MM.1S (cell line): ENCODE data around the gene SNRNP70.

Experiments
- DNase-seq: peaks from one replicate; pipeline ENCODE4 v3.0.0-alpha.2; 2015
- H2AFZ ChIP-seq: fragments of 300-600 bp; sonication (generic); 2 replicates; pipeline ENCODE4 v1.6.0; 2016; ENCODE audit warnings: antibody characterized with exemption, low read length
- H3F3A ChIP-seq: fragments of 300-600 bp; sonication (generic); 2 replicates; pipeline ENCODE4 v1.6.1; 2016; ENCODE audit warnings: mild to moderate bottlenecking, antibody characterized with exemption, low read length, moderate library complexity, mixed read lengths; ENCODE audit not compliant: insufficient read depth
- H3K27ac ChIP-seq: fragments of 300-600 bp; sonication (generic); 2 replicates; pipeline ENCODE4 v1.5.1; 2016; ENCODE audit warnings: mild to moderate bottlenecking, low read length
- H3K27me3 ChIP-seq: fragments of 300-600 bp; sonication (generic); replicated peaks from 2 replicates; pipeline ENCODE4 v1.6.0; 2016; ENCODE audit warnings: low read length; ENCODE audit not compliant: insufficient read depth
- H3K36me3 ChIP-seq: fragments of 300-600 bp; sonication (generic); replicated peaks from 2 replicates; pipeline ENCODE4 v1.6.1; 2016; ENCODE audit warnings: mild to moderate bottlenecking, low read length, mixed read lengths; ENCODE audit not compliant: insufficient read depth
- H3K4me1 ChIP-seq: fragments of 300-600 bp; sonication (generic); 2 replicates; pipeline ENCODE4 v1.6.1; 2016; ENCODE audit warnings: low read length, mixed read lengths
- H3K4me2 ChIP-seq: fragments of 300-600 bp; sonication (generic); 2 replicates; pipeline ENCODE4 v1.6.0; 2016; ENCODE audit warnings: low read depth, low read length
- H3K4me3 ChIP-seq: fragments of 300-600 bp; sonication (generic); 2 replicates; pipeline ENCODE4 v1.5.1; 2016; ENCODE audit warnings: low read length, mixed read lengths
- H3K79me2 ChIP-seq: fragments of 300-600 bp; sonication (generic); 2 replicates; pipeline ENCODE4 v1.6.1; 2016; ENCODE audit warnings: mixed run types, low read length, mixed read lengths
- H3K9ac ChIP-seq: fragments of 300-600 bp; sonication (generic); 2 replicates; pipeline ENCODE4 v1.6.1; 2016; ENCODE audit warnings: low read length, mixed read lengths
- H3K9me2 ChIP-seq: fragments of 300-600 bp; sonication (generic); replicated peaks from 2 replicates; pipeline ENCODE4 v1.6.1; 2016; ENCODE audit warnings: mild to moderate bottlenecking, low read length, mixed read lengths; ENCODE audit not compliant: insufficient read depth
- H3K9me3 ChIP-seq: fragments of 300-600 bp; sonication (generic); replicated peaks from 2 replicates; pipeline ENCODE4 v1.6.1; 2016; ENCODE audit warnings: mild to moderate bottlenecking, low read length, mixed read lengths; ENCODE audit not compliant: insufficient read depth
- H4K20me1 ChIP-seq: fragments of 300-600 bp; sonication (generic); 2 replicates; pipeline ENCODE4 v1.6.1; 2016; ENCODE audit warnings: mild to moderate bottlenecking, low read length, moderate library complexity, mixed read lengths; ENCODE audit not compliant: insufficient read depth
- CTCF ChIP-seq: fragments of 300-600 bp; sonication (generic); IDR thresholded peaks from 2 replicates; pipeline ENCODE4 v1.5.1; 2016; ENCODE audit warnings: antibody characterized with exemption, low read length, mixed read lengths
- EZH2 ChIP-seq: fragments of 300-600 bp; sonication (generic); optimal IDR thresholded peaks from 2 replicates; pipeline ENCODE3; 2017; ENCODE audit warnings: low read depth, mild to moderate bottlenecking, antibody characterized with exemption, low read length, mixed read lengths
- EZH2phosphoT487 ChIP-seq: fragments of 300-600 bp; sonication (generic); IDR thresholded peaks from 2 replicates; pipeline ENCODE4 v1.6.1; 2018; ENCODE audit warnings: antibody characterized with exemption, low read length

Gene SNRNP70

DNA sequence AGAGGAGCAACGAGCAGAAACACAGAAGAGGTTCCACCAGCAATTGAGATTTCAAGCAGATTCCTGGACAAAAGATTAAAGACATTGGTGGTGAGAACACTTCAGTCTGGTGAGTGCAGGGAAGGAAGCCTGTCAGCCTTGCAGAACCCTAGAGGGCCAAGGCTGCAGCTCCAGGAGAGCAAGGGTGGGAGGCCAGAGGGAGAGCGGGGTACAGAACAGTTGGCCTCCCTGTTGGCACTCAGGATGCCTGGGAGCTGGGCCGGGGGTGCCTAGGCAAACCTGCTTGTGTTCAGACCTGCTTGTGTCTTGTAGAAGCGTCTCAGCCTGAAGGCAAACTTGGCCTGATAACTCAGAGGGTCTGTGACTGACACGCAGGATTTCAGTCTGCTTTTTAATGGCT lies 23.8 kb downstream of the SNRNP70 start:
- Histone ChIP-seq H3K27ac (no peak overlapping the region), H3K27me3 (no peaks in the 10 kb centered on the region), H3K4me1 (no peaks in the 10 kb centered on the region), H3K4me3 (no peak overlapping the region), H3K9ac (no peak overlapping the region), H3K36me3 (peaks cover 3% of the 10 kb centered on the region), H3K9me2 (no peaks in the 10 kb centered on the region), H3F3A (peaks cover 16% of the 10 kb centered on the region; the same call in 1 of the 2 replicates), H3K79me2 (no peaks in the 10 kb centered on the region; the same call in 1 of the 2 replicates), H3K4me2 (no peak overlapping the region), H4K20me1 (no peaks in the 10 kb centered on the region), H3K9me3 (no peaks in the 10 kb centered on the region), H2AFZ (no peak overlapping the region)
- TF ChIP-seq EZH2 (no peak), CTCF (no peak), EZH2phosphoT487 (no peak)
- DNase-seq: no peak

DNA sequence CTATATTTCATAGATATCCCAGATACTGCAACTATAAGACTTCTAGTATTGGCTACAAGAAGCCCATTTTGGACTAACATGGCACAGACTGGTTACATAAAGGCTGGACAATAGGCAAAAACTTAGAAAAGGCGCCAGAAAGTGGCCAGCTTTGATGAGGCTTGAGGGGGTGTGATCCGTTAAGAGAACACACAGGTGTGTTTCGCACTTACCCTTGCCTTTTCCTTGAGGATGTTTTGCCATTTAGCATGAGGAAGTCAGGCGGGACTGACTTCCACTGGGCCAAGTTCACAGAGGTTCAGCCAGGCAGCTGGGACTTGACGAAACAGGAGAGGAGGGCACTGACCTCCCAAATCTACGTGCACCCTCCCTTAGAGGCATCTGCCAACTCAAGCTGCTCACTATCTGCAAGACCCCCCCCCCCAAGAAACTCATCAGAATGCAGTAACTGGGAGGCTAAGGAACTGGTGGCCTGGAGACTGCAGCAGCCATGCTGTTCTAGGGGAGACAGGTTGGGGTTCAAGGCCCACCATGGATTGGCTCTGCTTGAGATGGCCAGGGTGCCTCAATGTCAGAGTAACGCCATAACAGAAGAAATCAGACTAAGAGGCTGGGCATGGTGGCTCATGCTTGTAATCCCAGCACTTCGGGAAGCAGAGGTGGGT lies 24.4 kb downstream of the SNRNP70 start:
- no peaks in the 10 kb centered on the region for H3K4me1 ChIP-seq
- H3K36me3 ChIP-seq: peaks cover 3% of the 10 kb centered on the region
- peaks cover 16% of the 10 kb centered on the region; the same call in 1 of the 2 replicates for H3F3A ChIP-seq

DNA sequence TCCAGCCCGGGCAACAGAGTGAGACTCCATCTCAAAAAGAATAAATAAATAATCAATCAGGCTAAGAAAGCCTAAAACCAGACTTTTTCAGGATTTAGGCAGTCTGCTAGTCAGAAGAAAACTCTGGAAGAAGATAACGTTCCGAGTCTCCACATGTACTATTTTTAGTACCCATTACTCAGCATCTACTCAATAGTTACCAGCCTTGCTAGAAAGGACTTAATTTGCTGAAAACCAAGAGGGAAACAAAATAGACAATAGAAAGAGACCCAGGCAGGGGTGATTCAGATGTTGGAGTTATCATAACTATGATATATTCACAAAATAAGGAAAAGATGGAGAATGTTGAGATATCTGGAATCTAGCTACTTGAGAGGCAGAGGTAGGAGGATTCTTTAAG lies 25.3 kb downstream of the SNRNP70 start:
- Histone ChIP-seq H3K27me3 (no peaks in the 10 kb centered on the region), H3K4me1 (0 out of 2 replicates have a peak, but pooled peaks cover 4% of the 10 kb centered on the region), H4K20me1 (no peaks in the 10 kb centered on the region), H3K79me2 (no peaks in the 10 kb centered on the region; the same call in 1 of the 2 replicates), H3F3A (peaks cover 16% of the 10 kb centered on the region; the same call in 1 of the 2 replicates), H3K9me2 (no peaks in the 10 kb centered on the region), H3K27ac (no peak overlapping the region), H3K4me3 (no peak overlapping the region), H3K9ac (no peak overlapping the region), H3K4me2 (no peak overlapping the region), H3K9me3 (no peaks in the 10 kb centered on the region), H2AFZ (no peak overlapping the region), H3K36me3 (no peaks in the 10 kb centered on the region; the same call in 1 of the 2 replicates)
- no peak for TF ChIP-seq EZH2phosphoT487
- no peak for TF ChIP-seq CTCF
- TF ChIP-seq EZH2: no peak
- no peak for DNase-seq

More for the DNA sequence above, 24.4 kb downstream of the SNRNP70 start:
- H3K27ac ChIP-seq: no peak overlapping the region
- H4K20me1 ChIP-seq: no peaks in the 10 kb centered on the region
- DNase-seq: no peak
- no peak overlapping the region for H3K4me3 ChIP-seq
- H3K9me3 ChIP-seq: no peaks in the 10 kb centered on the region
- H2AFZ ChIP-seq: no peak overlapping the region
- no peak overlapping the region for H3K9ac ChIP-seq
- no peaks in the 10 kb centered on the region for H3K9me2 ChIP-seq
- no peak overlapping the region for H3K4me2 ChIP-seq
- H3K27me3 ChIP-seq: no peaks in the 10 kb centered on the region
- TF ChIP-seq EZH2 (no peak), EZH2phosphoT487 (no peak)
- H3K79me2 ChIP-seq: no peaks in the 10 kb centered on the region; the same call in 1 of the 2 replicates
